IPS-18c (cell line): ENCODE data around the gene VIPAS39.
"Not testable (repeated sequence)": the region's sequence is repeated elsewhere in the genome, so short reads cannot be mapped to it uniquely, and the experiment has no call there.

Experiments used
- H3K4me3 ChIP-seq: 2 replicates; pipeline ENCODE4 v1.7.0; 2013; ENCODE audit warnings: low read depth, mild to moderate bottlenecking, low read length, moderate library complexity; ENCODE audit not compliant: insufficient read depth
- H3K9me3 ChIP-seq: one replicate; pipeline ENCODE4 v1.6.1; 2013; ENCODE audit warnings: mild to moderate bottlenecking, low read length, moderate library complexity; ENCODE audit not compliant: control insufficient read depth, insufficient read depth

The VIPAS39 gene

GRCh38 chr14:77424862-77425261 lies 32.5 kb downstream of the VIPAS39 start:
- H3K9me3 ChIP-seq: peaks cover under 1% of the 10 kb centered on the region
- H3K4me3 ChIP-seq: peak overlapping the region; percentile 5; the same call in 1 of the 2 replicates

GRCh38 chr14:77423423-77423822 lies 34.0 kb downstream of the VIPAS39 start, which contains the start of gene NOXRED1:
Gene NOXRED1, minus strand, starts transcription at chr14:77423523. Its CDS starts 634 bp downstream, at chr14:77422889.
- no peak within 1 kb of the TSS for H3K4me3 ChIP-seq
- H3K9me3 ChIP-seq: peaks cover 3% of the 10 kb centered on the region

GRCh38 chr14:77421201-77421600 lies 36.2 kb downstream of the VIPAS39 start:
- Histone ChIP-seq H3K4me3 (no peak overlapping the region), H3K9me3 (peaks cover 3% of the 10 kb centered on the region)

DNA sequence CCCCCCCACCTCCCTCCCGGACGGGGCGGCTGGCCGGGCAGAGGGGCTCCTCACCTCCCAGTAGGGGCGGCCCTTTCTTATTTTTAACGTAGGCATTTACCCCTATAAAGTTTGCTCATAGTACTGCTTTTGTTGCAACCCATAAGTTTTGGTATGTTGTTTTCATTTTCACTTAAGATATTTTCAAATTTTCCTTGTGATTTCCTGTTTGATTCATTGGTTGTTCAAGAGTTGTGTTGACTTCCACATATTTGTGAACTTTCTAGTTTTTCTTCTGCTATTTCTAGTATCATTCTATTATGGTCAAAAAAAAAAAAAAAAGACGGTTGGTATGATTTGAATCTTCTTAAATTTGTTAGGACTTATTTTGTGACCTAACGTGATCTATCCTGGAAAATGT lies 40.6 kb downstream of the VIPAS39 start:
- Histone ChIP-seq H3K9me3 (peaks cover 3% of the 10 kb centered on the region), H3K4me3 (no peak overlapping the region)

GRCh38 chr14:77416098-77416497 lies 41.3 kb downstream of the VIPAS39 start:
- H3K9me3 ChIP-seq, H3K4me3 ChIP-seq: not testable (repeated sequence)

- not testable (repeated sequence) for H3K9me3 ChIP-seq, H3K4me3 ChIP-seq
Measured at GRCh38 chr14:77415403-77416030, 41.9 kb downstream of the VIPAS39 start.

GRCh38 chr14:77409131-77409533 lies 48.3 kb downstream of the VIPAS39 start:
- H3K4me3 ChIP-seq: no peak overlapping the region
- H3K9me3 ChIP-seq: no peaks in the 10 kb centered on the region

DNA sequence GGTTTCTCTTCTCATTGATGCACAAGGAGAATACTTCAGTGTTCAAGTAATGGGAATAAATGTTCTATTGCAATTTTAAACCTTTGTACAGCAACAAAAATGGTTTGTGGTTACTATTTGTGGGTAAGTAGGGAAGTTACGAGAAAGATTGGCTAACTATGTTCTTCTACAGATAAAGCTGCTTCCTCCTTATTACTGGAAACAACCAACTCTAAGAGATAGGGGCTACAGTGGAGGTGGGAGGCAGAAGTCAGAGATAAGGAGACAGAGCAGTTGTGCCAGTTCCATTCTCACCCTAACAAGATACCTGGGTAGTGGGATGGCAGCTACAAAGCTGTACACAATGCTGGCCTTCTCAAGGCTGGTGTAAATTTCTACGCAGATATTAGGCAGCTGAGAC lies 50.2 kb downstream of the VIPAS39 start:
- H3K9me3 ChIP-seq: no peaks in the 10 kb centered on the region
- H3K4me3 ChIP-seq: no peak overlapping the region

DNA sequence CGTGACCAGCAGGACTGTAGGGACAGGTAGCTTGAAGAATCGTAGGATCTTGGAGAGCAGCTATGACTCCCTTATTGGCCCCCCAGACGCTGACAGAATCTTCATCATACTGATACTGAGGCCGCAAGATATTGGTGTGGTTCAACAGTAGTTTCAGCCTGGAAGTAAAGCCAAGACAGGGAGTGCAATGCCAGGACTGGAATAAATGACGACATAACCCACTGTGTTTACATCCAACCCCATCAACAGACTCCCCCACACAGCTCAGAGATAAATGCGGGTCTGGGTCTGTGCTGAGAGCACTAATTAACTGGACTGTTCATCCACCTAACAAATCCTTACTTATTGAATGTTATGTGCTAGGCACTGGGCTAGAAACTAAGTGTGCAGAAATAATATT lies 50.7 kb downstream of the VIPAS39 start:
- H3K9me3 ChIP-seq: no peaks in the 10 kb centered on the region
- H3K4me3 ChIP-seq: no peak overlapping the region

- Histone ChIP-seq H3K9me3 (no peaks in the 10 kb centered on the region), H3K4me3 (no peak overlapping the region)
Measured at GRCh38 chr14:77406086-77406485, 51.3 kb downstream of the VIPAS39 start.

DNA sequence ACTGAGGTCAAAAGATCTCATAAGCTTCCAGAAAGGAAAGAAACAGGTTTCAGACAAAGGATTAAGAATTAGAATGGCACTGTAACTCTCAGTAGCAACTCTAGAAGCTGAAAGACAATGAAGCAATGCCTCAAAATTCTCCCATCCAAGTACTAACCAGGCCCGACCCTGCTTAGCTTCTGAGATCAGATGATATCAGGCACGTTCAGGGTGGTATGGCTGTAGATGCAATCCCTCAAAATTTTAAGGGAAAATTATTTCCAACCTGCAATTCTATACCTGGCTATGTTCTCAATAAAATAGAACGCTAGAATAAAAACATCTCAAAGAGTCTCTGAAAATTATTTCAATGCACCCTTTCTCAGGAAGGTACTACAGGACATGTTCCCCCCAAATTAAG lies 53.6 kb downstream of the VIPAS39 start:
- Histone ChIP-seq H3K4me3 (no peak overlapping the region), H3K9me3 (no peaks in the 10 kb centered on the region)

GRCh38 chr14:77400216-77400615 lies 57.2 kb downstream of the VIPAS39 start:
- Histone ChIP-seq H3K9me3 (no peaks in the 10 kb centered on the region), H3K4me3 (no peak overlapping the region)

DNA sequence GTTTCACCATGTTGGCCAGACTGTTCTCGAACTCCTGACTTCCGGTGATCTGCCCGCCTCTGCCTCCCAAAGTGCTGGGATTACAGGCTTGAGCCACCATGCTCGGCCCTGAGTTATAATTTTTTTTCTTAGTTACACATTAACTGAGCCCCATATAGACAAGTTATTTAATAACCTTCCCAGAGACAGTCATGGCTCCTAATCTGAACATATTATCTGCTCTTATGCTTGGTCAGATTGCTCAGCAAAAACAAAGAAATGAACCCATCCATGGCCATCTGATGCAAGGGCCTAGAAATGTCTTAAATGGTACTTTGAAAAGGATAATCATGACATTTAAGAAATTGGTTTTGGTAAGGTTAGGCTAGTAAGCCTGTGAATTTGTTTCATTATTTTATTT lies 67.2 kb downstream of the VIPAS39 start:
- Histone ChIP-seq H3K4me3 (no peak overlapping the region), H3K9me3 (no peaks in the 10 kb centered on the region)

DNA sequence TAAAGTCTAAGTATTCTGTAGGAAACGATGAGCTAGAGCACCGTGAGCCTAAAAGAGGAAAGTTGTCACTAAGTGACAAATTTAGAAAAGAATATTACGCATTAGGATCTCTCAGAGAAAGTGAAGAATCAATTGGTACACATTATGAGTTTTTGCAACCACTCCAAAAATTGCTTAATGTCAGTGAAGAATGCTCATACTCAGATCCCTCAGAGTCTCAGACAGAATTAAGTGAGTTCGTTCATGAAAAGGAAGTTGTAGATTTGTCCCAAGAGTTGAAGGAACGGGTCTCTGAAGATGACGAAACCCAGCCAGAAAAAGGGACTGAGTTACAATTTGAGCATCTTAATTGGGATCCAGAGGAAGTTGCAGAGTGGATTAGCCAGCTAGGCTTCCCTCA lies 78.7 kb downstream of the VIPAS39 start:
- Histone ChIP-seq H3K4me3 (no peak overlapping the region), H3K9me3 (peaks cover 2% of the 10 kb centered on the region)

DNA sequence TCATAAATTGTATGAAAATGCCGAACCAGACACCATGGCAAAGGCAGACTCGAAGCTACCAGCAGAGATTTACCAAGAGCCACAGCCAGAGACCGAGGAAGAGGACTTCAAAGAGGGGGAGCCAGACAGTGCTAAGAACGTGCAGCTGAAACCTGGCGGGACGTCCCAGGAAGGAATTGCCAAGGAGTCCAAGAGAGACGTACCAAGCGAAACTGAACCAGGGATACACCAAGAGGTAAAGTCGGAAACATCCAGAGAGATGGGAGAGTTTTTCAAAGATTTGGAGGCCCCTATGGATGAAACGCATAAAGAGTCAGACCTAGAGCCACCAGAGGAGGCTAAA lies 79.9 kb downstream of the VIPAS39 start:
- Histone ChIP-seq H3K9me3 (peaks cover 2% of the 10 kb centered on the region), H3K4me3 (peak overlapping the region; percentile 99)

GRCh38 chr14:77376771-77377501 lies 80.5 kb downstream of the VIPAS39 start, which contains the start of the genes SAMD15 and TMED8:
Gene SAMD15, plus strand, starts transcription at chr14:77377379. Its CDS starts 40 bp downstream, at chr14:77377419.
Gene TMED8, minus strand, starts transcription at chr14:77377094. Its CDS starts 41 bp downstream, at chr14:77377053.
- Histone ChIP-seq H3K4me3 (peak within 1 kb of the TSS; percentile 99), H3K9me3 (peaks cover 2% of the 10 kb centered on the region)
